SJCRH30 (cell line): Measurements from ENCODE around the gene C16orf78. TPM values are rescaled to one million over a fixed set of nuclear protein-coding genes. Genes with fewer than 3 reads are reported as not detected.
A peak's percentile ranks its signal among the peaks of the same experiment; 100 is the strongest.

ENCODE experiments used
- DNase-seq, 2 experiments: peaks; one replicate each; pipeline ENCODE4 v3.0.0-alpha.2; 2015 to 2020
- H3K27ac ChIP-seq: fragments of 250-450 bp; sonication (Bioruptor Pico); 2 replicates; pipeline ENCODE4 v1.5.1; 2020; ENCODE audit warnings: mild to moderate bottlenecking, moderate library complexity
- H3K27me3 ChIP-seq: fragments of 250-450 bp; sonication (Bioruptor Pico); 2 replicates; pipeline ENCODE4 v1.5.1; 2020; ENCODE audit warnings: mild to moderate bottlenecking, moderate library complexity
- H3K36me3 ChIP-seq: fragments of 250-450 bp; sonication (Bioruptor Pico); 2 replicates; pipeline ENCODE4 v1.5.1; 2020; ENCODE audit warnings: mild to moderate bottlenecking, moderate library complexity
- H3K4me1 ChIP-seq: fragments of 250-450 bp; sonication (Bioruptor Pico); 2 replicates; pipeline ENCODE4 v1.5.1; 2020; ENCODE audit warnings: mild to moderate bottlenecking, moderate library complexity
- H3K4me3 ChIP-seq: fragments of 250-450 bp; sonication (Bioruptor Pico); 2 replicates; pipeline ENCODE4 v1.5.1; 2020; ENCODE audit warnings: mild to moderate bottlenecking, moderate library complexity
- H3K9me3 ChIP-seq: fragments of 250-450 bp; sonication (Bioruptor Pico); replicated peaks from 2 replicates; pipeline ENCODE4 v1.5.1; 2020; ENCODE audit warnings: mild to moderate bottlenecking, moderate library complexity
- total RNA-seq: library from RNA; depleted of rRNA; stranded (reverse); fragments of >200 nt; shearing (Covaris generic); gene quantifications from 2 replicates; pipeline ENCODE4 v1.2.3, GENCODE V29; 2014

Gene C16orf78
- total RNA-seq, 1 experiment from 2014 or later: not detected

- no peak for DNase-seq
Observed at GRCh38 chr16:49398761-49399160, 25.2 kb downstream of the C16orf78 start.

GRCh38 chr16:49399594-49400364, 26.2 kb downstream of the C16orf78 start:
- H3K4me3 ChIP-seq: no peak overlapping the region
- no peak for DNase-seq
- no peaks in the 10 kb centered on the region for H3K9me3 ChIP-seq
- H3K36me3 ChIP-seq: no peaks in the 10 kb centered on the region
- no peaks in the 10 kb centered on the region for H3K4me1 ChIP-seq
- no peak overlapping the region for H3K27ac ChIP-seq
- H3K27me3 ChIP-seq: no peaks in the 10 kb centered on the region

More at GRCh38 chr16:49398761-49399160, 25.2 kb downstream of the C16orf78 start:
- H3K36me3 ChIP-seq: no peaks in the 10 kb centered on the region
- no peak overlapping the region for H3K4me3 ChIP-seq
- H3K9me3 ChIP-seq: no peaks in the 10 kb centered on the region
- no peaks in the 10 kb centered on the region for H3K4me1 ChIP-seq
- no peaks in the 10 kb centered on the region for H3K27me3 ChIP-seq
- H3K27ac ChIP-seq: no peak overlapping the region

DNA sequence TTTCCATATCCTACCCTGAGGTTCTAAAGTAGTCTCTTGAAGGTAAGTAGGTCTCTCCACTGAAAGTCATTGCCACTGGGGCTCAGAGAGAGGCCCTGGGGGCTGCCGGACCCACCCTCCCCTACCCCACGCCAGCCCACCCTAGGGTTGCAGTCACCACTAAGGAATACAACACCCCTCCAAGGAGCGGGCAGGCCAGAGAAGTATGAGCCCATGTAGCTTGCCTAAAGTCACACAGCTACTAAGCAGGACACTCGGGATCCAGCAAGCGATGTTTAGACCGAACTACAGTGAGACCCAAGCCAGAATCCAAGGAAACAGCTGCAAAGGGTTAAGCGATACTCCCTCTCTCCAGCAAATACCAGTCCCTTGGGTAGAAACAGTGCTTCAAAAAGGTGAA, 27.0 kb downstream of the C16orf78 start:
- Histone ChIP-seq H3K27ac (no peak overlapping the region), H3K4me1 (no peaks in the 10 kb centered on the region), H3K27me3 (no peaks in the 10 kb centered on the region), H3K4me3 (no peak overlapping the region), H3K9me3 (no peaks in the 10 kb centered on the region), H3K36me3 (no peaks in the 10 kb centered on the region)
- no peak for DNase-seq

DNA sequence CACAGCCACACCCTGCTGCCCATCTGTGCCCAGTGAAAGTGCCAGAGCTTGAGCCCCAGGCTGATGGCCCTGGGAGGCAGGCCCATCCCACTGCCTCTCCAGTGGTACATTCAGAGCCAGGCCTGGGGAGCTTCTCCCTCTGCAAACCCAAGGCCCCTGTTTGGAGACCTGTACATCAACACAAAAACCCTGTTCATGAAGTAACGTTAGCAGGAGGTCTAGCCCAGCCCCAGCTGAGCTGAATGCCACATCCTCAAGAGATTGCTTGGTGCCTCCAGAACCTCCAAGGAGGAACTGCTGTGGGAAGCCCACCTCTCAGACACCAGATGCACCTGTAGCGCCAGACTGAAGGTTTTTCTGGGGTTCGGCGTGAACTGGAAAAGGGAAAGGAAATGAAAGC, 31.5 kb downstream of the C16orf78 start:
- H3K27ac ChIP-seq: no peak overlapping the region
- no peaks in the 10 kb centered on the region for H3K9me3 ChIP-seq
- H3K36me3 ChIP-seq: no peaks in the 10 kb centered on the region
- DNase-seq: no peak
- no peaks in the 10 kb centered on the region for H3K27me3 ChIP-seq
- H3K4me1 ChIP-seq: no peaks in the 10 kb centered on the region
- H3K4me3 ChIP-seq: no peak overlapping the region

GRCh38 chr16:49405530-49405929, 31.9 kb downstream of the C16orf78 start:
- Histone ChIP-seq H3K4me3 (no peak overlapping the region), H3K4me1 (no peaks in the 10 kb centered on the region), H3K27me3 (no peaks in the 10 kb centered on the region), H3K27ac (no peak overlapping the region), H3K9me3 (no peaks in the 10 kb centered on the region), H3K36me3 (no peaks in the 10 kb centered on the region)
- DNase-seq: no peak

DNA sequence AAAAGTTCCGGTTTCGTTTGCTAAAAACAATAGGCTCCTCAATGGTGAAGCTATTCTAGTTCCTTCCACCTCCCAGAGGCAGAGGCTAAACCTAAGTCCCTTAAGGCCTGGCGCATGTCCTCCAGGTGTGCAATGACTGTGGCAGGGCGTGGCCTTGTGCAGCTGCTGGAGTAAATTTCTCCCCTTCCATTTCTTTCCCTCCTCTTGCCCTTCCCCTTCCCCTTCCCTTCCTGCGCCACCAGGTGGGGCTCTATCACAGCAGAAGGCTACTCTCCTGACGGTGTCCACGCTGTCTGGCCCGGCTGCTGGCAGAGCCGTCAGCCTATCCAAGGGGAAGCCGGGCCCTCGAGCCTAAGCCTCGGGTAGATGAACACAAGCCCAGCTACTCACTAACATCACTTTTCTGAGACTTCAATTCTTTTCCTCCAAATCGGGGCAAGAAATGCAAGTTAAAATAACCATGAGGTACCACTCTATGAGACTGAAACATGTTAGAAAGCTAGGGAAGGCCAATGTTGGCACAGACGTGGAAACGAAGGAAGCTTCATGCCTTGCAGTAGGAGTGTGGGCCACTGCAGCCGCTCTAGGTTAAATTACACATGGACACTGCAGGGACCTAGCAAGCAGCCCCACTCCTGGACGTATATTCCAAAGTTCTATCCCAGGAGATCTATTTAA, 34.4 kb downstream of the C16orf78 start:
- Histone ChIP-seq H3K4me1 (no peaks in the 10 kb centered on the region), H3K36me3 (no peaks in the 10 kb centered on the region), H3K27ac (no peak overlapping the region), H3K4me3 (no peak overlapping the region), H3K9me3 (no peaks in the 10 kb centered on the region), H3K27me3 (no peaks in the 10 kb centered on the region)
- DNase-seq: peak; percentile 85 to 90

GRCh38 chr16:49409121-49409520, 35.5 kb downstream of the C16orf78 start:
- H3K4me1 ChIP-seq: no peaks in the 10 kb centered on the region
- no peak overlapping the region for H3K4me3 ChIP-seq
- no peak overlapping the region for H3K27ac ChIP-seq
- no peaks in the 10 kb centered on the region for H3K36me3 ChIP-seq
- no peaks in the 10 kb centered on the region for H3K27me3 ChIP-seq
- H3K9me3 ChIP-seq: no peaks in the 10 kb centered on the region
- no peak for DNase-seq

DNA sequence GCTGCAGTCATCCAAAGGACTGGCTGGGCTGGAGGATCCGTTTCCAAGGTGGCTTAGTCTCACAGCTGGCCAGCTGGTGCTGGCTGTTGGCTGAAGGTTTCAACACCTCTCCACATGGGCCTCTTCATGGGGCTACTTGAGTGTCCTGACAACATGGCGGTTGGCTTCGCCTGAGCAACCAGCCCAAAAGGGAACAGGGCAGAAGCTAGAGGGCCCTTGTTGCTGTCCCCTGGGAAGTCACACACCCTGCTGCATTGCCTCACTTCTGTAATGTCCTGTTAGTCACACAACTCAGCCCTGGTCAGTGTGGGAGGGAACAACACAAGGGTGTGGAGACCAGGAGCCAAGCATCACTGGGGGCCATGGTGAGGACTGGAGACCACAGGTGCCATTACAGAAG, 36.6 kb downstream of the C16orf78 start:
- no peak for DNase-seq
- Histone ChIP-seq H3K27ac (no peak overlapping the region), H3K36me3 (no peaks in the 10 kb centered on the region), H3K9me3 (no peaks in the 10 kb centered on the region), H3K4me1 (no peaks in the 10 kb centered on the region), H3K4me3 (no peak overlapping the region), H3K27me3 (no peaks in the 10 kb centered on the region)

- H3K36me3 ChIP-seq: no peaks in the 10 kb centered on the region
- no peaks in the 10 kb centered on the region for H3K9me3 ChIP-seq
- no peak for DNase-seq
- H3K4me1 ChIP-seq: no peaks in the 10 kb centered on the region
- H3K4me3 ChIP-seq: no peak overlapping the region
- H3K27me3 ChIP-seq: 0 out of 2 replicates have a peak, but pooled peaks cover under 1% of the 10 kb centered on the region
- no peak overlapping the region for H3K27ac ChIP-seq
Observed at GRCh38 chr16:49411121-49411970, 37.7 kb downstream of the C16orf78 start.

DNA sequence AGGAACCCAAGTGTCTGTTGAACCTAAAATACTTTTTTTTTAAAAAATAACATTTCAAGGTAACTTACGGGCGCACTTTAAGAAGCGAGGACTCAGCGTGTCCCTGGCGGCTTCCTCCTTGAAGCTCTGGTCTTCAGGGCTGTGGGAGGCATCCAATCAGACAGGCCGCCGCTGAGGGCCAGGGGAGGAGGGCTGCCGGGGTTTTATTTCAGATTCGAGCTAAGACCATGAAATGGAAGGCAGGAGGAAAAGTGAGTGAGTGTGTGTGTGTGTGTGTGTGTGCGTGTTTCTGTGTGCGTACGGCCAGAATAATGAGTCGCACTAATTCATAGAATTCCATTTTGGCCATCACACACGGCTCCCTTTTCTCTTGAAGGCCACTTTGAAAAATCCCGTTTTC, 41.1 kb downstream of the C16orf78 start:
- Histone ChIP-seq H3K27me3 (0 out of 2 replicates have a peak, but pooled peaks cover 6% of the 10 kb centered on the region), H3K27ac (no peak overlapping the region), H3K36me3 (no peaks in the 10 kb centered on the region), H3K4me1 (no peaks in the 10 kb centered on the region), H3K4me3 (no peak overlapping the region), H3K9me3 (no peaks in the 10 kb centered on the region)
- DNase-seq: no peak

DNA sequence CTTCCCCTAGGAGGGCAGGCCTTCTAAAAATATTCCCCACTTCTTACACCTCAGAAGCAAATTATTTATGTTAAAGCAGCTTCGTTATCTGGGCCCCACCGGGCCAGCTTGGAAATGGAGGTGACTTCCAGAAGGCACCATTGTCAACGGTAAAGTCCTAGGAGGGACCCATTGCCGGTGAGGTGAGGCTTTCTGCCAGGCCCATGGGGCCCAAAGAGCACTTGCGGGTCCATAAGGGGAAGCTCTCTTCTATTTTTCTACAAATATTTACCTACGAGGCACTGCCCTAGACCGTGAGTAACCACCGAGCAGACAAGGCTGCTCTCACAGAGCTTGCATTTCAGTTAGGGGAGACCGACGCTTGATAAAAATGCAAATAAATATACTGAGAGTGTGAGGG, 41.5 kb downstream of the C16orf78 start:
- DNase-seq: no peak
- H3K4me1 ChIP-seq: no peaks in the 10 kb centered on the region
- no peak overlapping the region for H3K27ac ChIP-seq

DNA sequence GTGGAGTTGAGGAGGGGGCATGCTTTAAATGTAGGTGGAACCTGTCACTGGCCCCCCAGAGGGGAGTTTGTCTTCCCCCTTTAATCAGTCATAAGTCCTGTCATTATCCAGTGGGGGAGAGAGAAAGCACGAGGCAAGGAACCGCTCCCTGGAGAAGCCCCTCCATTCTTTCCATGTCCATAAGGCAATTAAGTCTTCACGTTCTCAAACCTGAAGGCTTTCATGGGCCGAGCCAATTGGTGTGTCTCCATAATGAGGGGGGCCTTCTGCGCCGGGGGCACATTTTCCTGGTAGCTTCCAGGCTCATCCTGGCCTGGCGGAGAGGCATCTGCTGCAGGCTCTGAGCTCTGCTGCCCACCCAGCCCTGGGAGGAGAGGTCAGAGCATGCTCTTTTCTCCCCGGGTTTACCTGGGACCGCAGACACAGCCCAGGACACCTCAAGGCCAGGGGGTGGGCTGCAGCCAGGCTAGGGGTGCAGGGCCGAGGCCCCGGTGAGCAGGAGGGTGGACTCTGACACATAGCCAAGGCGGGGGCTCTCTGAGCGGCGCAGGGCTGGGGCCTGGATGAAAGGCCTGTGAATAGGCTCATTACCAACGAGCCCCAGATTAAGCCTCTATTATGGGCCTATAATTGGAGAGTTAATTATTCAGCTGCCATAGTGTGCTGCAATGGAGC, 42.5 kb downstream of the C16orf78 start:
- DNase-seq: no peak

More for the DNA sequence above, 41.5 kb downstream of the C16orf78 start:
- Histone ChIP-seq H3K27me3 (0 out of 2 replicates have a peak, but pooled peaks cover 7% of the 10 kb centered on the region), H3K4me3 (no peak overlapping the region), H3K36me3 (no peaks in the 10 kb centered on the region), H3K9me3 (no peaks in the 10 kb centered on the region)

DNA sequence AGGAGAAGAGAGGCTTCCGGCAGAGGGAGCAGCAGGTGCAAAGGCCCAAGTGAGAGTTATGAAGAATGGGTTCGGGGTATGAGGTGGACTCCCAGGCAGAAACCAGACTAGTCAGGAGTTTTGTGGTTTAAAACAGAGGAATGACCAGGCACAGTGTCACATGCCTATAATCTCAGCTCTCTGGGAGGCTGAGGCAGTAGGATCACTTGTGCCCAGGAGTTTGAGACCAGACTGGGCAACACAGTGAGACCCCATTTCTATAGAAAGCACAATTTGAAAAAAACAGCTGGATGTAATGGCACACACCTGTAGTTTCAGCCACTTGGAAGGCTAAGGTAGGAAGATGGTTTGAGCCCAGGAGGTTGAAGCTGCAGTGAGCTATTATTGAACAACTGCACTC, 43.8 kb downstream of the C16orf78 start:
- Histone ChIP-seq H3K27ac (no peak overlapping the region), H3K27me3 (0 out of 2 replicates have a peak, but pooled peaks cover 7% of the 10 kb centered on the region), H3K4me3 (no peak overlapping the region), H3K4me1 (no peaks in the 10 kb centered on the region), H3K36me3 (no peaks in the 10 kb centered on the region), H3K9me3 (no peaks in the 10 kb centered on the region)
- DNase-seq: no peak

More for the DNA sequence above, 42.5 kb downstream of the C16orf78 start:
- H3K9me3 ChIP-seq: no peaks in the 10 kb centered on the region
- 0 out of 2 replicates have a peak, but pooled peaks cover 7% of the 10 kb centered on the region for H3K27me3 ChIP-seq
- no peak overlapping the region for H3K4me3 ChIP-seq
- no peaks in the 10 kb centered on the region for H3K4me1 ChIP-seq
- no peak overlapping the region for H3K27ac ChIP-seq
- no peaks in the 10 kb centered on the region for H3K36me3 ChIP-seq

DNA sequence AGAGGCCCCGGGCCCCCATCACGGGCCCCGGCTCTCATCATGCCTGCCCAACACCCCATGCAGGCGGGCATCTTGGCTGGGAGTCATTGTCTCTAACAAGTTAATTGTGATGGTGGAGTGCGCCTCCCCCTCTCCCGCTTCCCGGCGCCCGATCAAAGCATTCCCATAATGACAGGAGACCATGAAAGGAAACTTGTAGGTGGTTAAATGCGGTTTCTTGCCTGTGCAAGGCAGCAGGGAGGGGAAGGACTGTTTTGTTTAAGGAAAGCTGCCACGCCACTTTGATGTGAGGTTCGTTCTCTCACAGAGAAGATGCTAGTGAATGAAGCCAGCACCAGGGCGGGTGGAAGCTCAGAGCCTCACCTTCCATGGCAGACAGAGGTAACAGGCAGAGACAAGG, 45.4 kb downstream of the C16orf78 start:
- 0 out of 2 replicates have a peak, but pooled peaks cover 7% of the 10 kb centered on the region for H3K27me3 ChIP-seq
- no peaks in the 10 kb centered on the region for H3K4me1 ChIP-seq
- DNase-seq: no peak
- no peak overlapping the region for H3K4me3 ChIP-seq
- no peak overlapping the region for H3K27ac ChIP-seq
- H3K36me3 ChIP-seq: no peaks in the 10 kb centered on the region
- no peaks in the 10 kb centered on the region for H3K9me3 ChIP-seq
